Chondrocyte (in vitro differentiated cells): ENCODE data around the gene CTU1. TPM values are rescaled to one million over a fixed set of nuclear protein-coding genes. Genes with fewer than 3 reads are reported as not detected.

ENCODE experiments used
- DNase-seq: peaks from one replicate; pipeline ENCODE4 v3.0.0; 2021; ENCODE audit warnings: mixed read lengths, low spot score
- H3K27ac Mint-ChIP-seq: one replicate; pipeline ENCODE4 v1.8.0; 2021; ENCODE audit warnings: mild to moderate bottlenecking, moderate library complexity, mixed read lengths; ENCODE audit not compliant: unreplicated experiment
- H3K27me3 Mint-ChIP-seq: 2 replicates; pipeline ENCODE4 v1.8.0; 2021; ENCODE audit warnings: low read depth, mixed read lengths
- H3K36me3 Mint-ChIP-seq: 2 replicates; pipeline ENCODE4 v1.8.0; 2021; ENCODE audit warnings: low read depth, mixed read lengths
- H3K4me1 Mint-ChIP-seq: 2 replicates; pipeline ENCODE4 v1.8.0; 2021; ENCODE audit warnings: low read depth, mild to moderate bottlenecking, mixed read lengths
- H3K4me3 Mint-ChIP-seq: one replicate; pipeline ENCODE4 v1.8.0; 2021; ENCODE audit warnings: mild to moderate bottlenecking, moderate library complexity, mixed read lengths; ENCODE audit not compliant: unreplicated experiment
- H3K9me3 Mint-ChIP-seq: 2 replicates; pipeline ENCODE4 v1.8.0; 2021; ENCODE audit warnings: low read depth, mixed read lengths
- total RNA-seq: library from RNA; stranded (reverse); gene quantifications from 3 replicates; pipeline ENCODE4 v1.2.1, GENCODE V29; 2021
- TF ChIP-seq, protein P1 (sequence below): fragments of 200-600 bp; sonication (generic); IDR thresholded peaks from 2 replicates; pipeline ENCODE4 v1.5.0; 2021; ENCODE audit warnings: antibody characterized with exemption, mild to moderate bottlenecking, moderate library complexity

The CTU1 gene
- total RNA-seq, 1 donor from 2014 or later: 6.1 TPM

DNA sequence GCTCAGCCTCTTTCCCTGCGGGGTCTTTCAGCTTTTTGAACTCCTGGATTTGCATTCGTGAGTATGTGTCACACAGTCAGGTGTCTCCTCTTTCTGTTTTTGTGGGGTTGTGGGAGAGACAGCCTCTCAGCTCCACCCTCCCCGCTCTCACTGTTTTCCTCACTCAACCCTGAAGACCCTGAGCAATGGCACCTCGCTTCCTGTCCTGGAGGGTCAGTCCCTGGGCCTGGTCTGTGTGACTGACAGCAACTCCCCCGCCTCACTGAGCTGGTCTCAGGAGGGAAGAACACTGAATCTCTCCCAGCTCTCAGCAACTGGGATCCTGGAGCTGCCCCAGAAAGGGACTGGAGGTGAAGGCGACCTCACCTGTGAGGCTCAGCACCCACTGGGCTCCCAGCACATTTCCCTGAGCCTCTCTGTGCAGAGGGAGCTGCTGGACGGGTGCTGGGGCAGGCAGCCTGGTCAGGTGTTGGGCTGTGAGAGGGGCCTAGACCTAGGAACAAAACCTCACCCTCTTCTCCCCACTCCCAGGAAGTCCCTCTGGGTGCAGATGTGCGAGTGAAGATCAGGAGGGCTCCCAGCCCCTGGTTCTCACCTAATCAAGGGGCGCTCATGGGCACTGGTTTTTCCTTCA is 29.7 kb upstream of the CTU1 start:
- H3K36me3 Mint-ChIP-seq: no peaks in the 10 kb centered on the region
- peak; percentile 66 for DNase-seq
- TF ChIP-seq, protein P1, sequence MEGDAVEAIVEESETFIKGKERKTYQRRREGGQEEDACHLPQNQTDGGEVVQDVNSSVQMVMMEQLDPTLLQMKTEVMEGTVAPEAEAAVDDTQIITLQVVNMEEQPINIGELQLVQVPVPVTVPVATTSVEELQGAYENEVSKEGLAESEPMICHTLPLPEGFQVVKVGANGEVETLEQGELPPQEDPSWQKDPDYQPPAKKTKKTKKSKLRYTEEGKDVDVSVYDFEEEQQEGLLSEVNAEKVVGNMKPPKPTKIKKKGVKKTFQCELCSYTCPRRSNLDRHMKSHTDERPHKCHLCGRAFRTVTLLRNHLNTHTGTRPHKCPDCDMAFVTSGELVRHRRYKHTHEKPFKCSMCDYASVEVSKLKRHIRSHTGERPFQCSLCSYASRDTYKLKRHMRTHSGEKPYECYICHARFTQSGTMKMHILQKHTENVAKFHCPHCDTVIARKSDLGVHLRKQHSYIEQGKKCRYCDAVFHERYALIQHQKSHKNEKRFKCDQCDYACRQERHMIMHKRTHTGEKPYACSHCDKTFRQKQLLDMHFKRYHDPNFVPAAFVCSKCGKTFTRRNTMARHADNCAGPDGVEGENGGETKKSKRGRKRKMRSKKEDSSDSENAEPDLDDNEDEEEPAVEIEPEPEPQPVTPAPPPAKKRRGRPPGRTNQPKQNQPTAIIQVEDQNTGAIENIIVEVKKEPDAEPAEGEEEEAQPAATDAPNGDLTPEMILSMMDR: no peak
- H3K9me3 Mint-ChIP-seq: peaks cover 17% of the 10 kb centered on the region
- H3K27ac Mint-ChIP-seq: no peak overlapping the region
- no peak overlapping the region for H3K4me3 Mint-ChIP-seq
- H3K4me1 Mint-ChIP-seq: no peaks in the 10 kb centered on the region
- H3K27me3 Mint-ChIP-seq: peaks cover 25% of the 10 kb centered on the region

DNA sequence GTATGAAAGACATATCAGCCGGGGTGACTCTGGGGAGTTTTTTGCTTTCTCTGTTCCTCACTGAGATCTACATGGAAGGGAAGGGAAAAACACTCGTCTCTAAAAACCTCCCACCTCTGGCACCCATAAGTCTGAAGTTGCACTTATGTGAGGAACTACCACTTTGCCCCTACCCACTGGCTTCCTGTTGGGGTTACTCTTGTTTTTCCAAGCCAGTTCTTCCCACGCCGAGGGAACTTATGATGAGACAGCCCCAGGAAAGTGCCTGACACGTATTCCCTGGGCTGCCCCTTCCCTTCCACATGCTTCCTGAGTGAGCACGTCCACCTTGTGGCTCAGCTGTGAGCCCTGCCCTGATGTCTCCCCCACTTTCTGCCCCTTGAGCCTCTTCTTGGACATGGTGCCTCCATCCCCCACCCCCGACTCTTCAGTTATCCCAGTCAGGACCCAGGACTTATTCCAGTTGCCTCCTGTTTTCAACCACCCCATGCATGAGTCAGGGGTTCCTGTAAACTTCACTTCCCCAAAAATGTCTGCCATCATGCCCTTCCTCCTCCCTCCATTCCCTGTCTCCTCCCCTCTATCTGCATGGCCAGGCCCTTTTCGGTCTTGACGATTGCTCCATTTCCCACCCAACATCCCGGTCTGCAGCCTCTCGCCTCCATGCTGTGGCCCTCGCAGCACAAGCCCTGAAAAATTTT is 28.8 kb upstream of the CTU1 start:
- TF ChIP-seq, protein P1: no peak
- Mint-ChIP-seq H3K4me3 (no peak overlapping the region), H3K27me3 (peaks cover 22% of the 10 kb centered on the region), H3K36me3 (no peaks in the 10 kb centered on the region), H3K4me1 (no peaks in the 10 kb centered on the region), H3K9me3 (peaks cover 17% of the 10 kb centered on the region), H3K27ac (no peak overlapping the region)
- peak; percentile 55 for DNase-seq

DNA sequence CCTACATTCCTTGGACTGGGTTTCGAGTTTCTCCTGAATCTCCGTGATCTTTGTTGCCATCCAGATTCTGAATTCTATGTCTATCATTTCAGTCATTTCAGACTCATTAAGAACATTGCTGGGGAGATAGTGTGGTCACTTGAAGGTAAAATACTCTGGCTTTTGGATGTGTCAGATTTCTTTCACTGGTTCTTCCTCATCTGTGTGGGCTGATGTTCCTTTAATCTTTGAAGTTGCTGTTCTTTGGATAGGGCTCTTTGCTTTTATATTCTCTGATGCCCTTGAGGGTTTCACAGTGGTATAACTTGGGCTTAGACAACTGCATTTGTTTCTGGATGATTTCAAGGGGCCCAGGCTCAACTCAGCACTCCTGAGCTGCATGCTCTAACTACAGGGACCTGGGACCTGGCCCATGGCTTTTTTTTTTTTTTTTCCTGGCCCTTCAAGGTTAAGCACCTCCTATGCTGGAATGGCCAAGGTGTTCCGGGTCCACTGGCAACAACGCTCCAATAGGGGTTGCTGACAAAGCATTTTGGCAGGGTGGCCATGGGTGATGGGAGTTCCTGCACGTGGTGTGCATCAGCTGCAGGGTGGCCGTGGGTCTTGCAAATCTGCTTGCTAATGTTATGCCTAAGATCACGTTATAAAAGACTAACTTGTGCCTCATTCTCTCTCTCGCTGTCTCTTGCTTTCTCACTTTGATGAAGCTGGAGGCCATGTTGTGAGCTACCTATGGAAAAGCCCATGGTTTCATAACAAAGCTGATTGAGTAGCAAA is 28.0 kb upstream of the CTU1 start:
- Mint-ChIP-seq H3K27me3 (peaks cover 16% of the 10 kb centered on the region), H3K4me3 (no peak overlapping the region), H3K36me3 (no peaks in the 10 kb centered on the region), H3K27ac (no peak overlapping the region), H3K4me1 (no peaks in the 10 kb centered on the region), H3K9me3 (peaks cover 17% of the 10 kb centered on the region)
- DNase-seq: peak; percentile 58
- TF ChIP-seq, protein P1: no peak

DNA sequence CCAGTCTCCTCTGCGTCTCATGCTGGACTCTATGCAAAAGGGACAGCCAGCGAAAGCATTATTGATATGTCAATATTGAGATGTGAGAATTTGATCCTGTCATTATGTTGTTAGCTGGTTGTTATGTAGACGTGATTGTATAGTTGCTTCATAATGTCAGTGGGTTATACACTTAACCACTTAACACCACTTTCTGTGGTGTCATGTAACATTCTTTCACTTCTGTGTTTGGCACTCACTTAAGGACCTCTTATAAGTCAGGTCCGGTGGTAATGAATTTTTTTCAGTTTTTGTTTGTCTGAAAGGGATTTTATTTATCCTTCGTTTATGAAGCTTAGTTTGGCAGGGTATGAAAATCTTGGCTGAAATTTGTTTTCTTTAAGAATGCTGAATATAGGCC is 26.8 kb upstream of the CTU1 start:
- peaks cover 17% of the 10 kb centered on the region for H3K9me3 Mint-ChIP-seq
- DNase-seq: no peak

More for the DNA sequence above, 26.8 kb upstream of the CTU1 start:
- H3K36me3 Mint-ChIP-seq: no peaks in the 10 kb centered on the region
- TF ChIP-seq, protein P1: no peak
- peaks cover 7% of the 10 kb centered on the region for H3K27me3 Mint-ChIP-seq
- H3K4me1 Mint-ChIP-seq: no peaks in the 10 kb centered on the region
- H3K27ac Mint-ChIP-seq: no peak overlapping the region
- no peak overlapping the region for H3K4me3 Mint-ChIP-seq
